Smooth muscle cell (in vitro differentiated cells): ENCODE results near the gene JMJD1C. TPM values are rescaled to one million over a fixed set of nuclear protein-coding genes. Genes with fewer than 3 reads are reported as not detected.

ENCODE experiments used
- DNase-seq: peaks from one replicate; lab custom pipeline; 2025; ENCODE audit not compliant: unreplicated experiment; lab: John Stamatoyannopoulos, UW
- H2AFZ ChIP-seq: fragments of 200-600 bp; sonication (generic); 2 replicates; pipeline ENCODE4 v1.6.0; 2016; ENCODE audit warnings: antibody characterized with exemption, low read depth, mild to moderate bottlenecking
- H3F3A ChIP-seq: fragments of 200-600 bp; sonication (generic); 2 replicates; pipeline ENCODE4 v1.6.0; 2017; ENCODE audit warnings: antibody characterized with exemption, low read depth
- H3K27ac ChIP-seq: fragments of 200-600 bp; sonication (generic); 2 replicates; pipeline ENCODE4 v1.5.1; 2016; ENCODE audit warnings: low read depth, mild to moderate bottlenecking
- H3K27me3 ChIP-seq: fragments of 200-600 bp; sonication (generic); 2 replicates; pipeline ENCODE4 v1.6.1; 2016; ENCODE audit warnings: low read depth, mild to moderate bottlenecking
- H3K36me3 ChIP-seq: fragments of 200-600 bp; sonication (generic); 2 replicates; pipeline ENCODE4 v1.5.1; 2016; ENCODE audit warnings: low read depth
- H3K4me1 ChIP-seq: fragments of 200-600 bp; sonication (generic); 2 replicates; pipeline ENCODE4 v1.5.1; 2016; ENCODE audit warnings: low read depth
- H3K4me2 ChIP-seq: fragments of 200-600 bp; sonication (generic); 2 replicates; pipeline ENCODE4 v1.6.0; 2016; ENCODE audit warnings: mild to moderate bottlenecking
- H3K4me3 ChIP-seq: fragments of 200-600 bp; sonication (generic); 2 replicates; pipeline ENCODE4 v1.5.1; 2016; ENCODE audit warnings: mild to moderate bottlenecking
- H3K79me2 ChIP-seq: fragments of 200-600 bp; sonication (generic); 2 replicates; pipeline ENCODE4 v1.6.0; 2016; ENCODE audit warnings: low read depth, mild to moderate bottlenecking
- H3K9ac ChIP-seq: fragments of 200-600 bp; sonication (generic); 2 replicates; pipeline ENCODE4 v1.6.0; 2016; ENCODE audit warnings: low read depth
- H3K9me3 ChIP-seq: fragments of 200-600 bp; sonication (generic); replicated peaks from 2 replicates; pipeline ENCODE4 v1.5.1; 2016; ENCODE audit warnings: low read depth
- H4K20me1 ChIP-seq: fragments of 200-600 bp; sonication (generic); 2 replicates; pipeline ENCODE4 v1.6.0; 2016; ENCODE audit warnings: low read depth
- WGBS: methylation state at CpG from one replicate; pipeline ENCODE4 v1.1.7; 2016; ENCODE audit warnings: low lambda C conversion rate; 5-methylcytosine and 5-hydroxymethylcytosine counted together
- polyA plus RNA-seq: library from polyadenylated mRNA; unstranded; fragments of >200 nt; fragmentation: Nextera tagmentation; extraction: Ambion mirVana; gene quantifications from 2 replicates; pipeline ENCODE4 v1.2.1, GENCODE V29; 2016
- total RNA-seq: library from RNA; depleted of rRNA; stranded (reverse); fragments of >200 nt; gene quantifications from 2 replicates; pipeline ENCODE4 v1.2.3, GENCODE V29; 2014
- TF ChIP-seq, protein P1 (sequence below): fragments of 200-600 bp; sonication (generic); IDR thresholded peaks from 2 replicates; pipeline ENCODE4 v1.5.1; 2017; ENCODE audit warnings: borderline replicate concordance, mild to moderate bottlenecking, antibody characterized with exemption; ENCODE audit not compliant: insufficient read depth, poor library complexity, severe bottlenecking

The JMJD1C gene
- total and polyA plus RNA-seq, 2 experiments from 2014 or later = 28.5 to 132 TPM

DNA sequence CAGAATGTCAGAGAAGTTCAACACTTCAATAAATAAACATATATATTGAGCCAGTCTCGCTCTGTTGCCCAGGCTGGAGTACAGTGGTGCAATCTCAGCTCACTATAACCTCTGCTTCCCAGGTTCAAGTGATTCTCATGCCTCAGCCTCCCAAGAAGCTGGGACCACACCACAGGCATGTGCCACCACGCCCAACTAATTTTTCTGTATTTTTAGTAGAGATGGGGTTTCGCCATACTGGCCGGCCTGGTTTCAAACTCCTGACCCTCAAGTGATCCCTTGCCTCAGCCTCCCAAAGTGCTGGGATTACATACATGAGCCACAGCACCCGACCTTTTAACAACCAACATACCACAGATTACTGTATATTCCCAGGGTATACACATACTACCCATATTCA lies 134.2 kb downstream of the JMJD1C start:
- peaks cover 50% of the 10 kb centered on the region for H4K20me1 ChIP-seq
- no peaks in the 10 kb centered on the region for H3K4me1 ChIP-seq
- no peak overlapping the region for H2AFZ ChIP-seq
- H3K36me3 ChIP-seq = no peaks in the 10 kb centered on the region
- no peaks in the 10 kb centered on the region for H3K9me3 ChIP-seq
- WGBS = 95% methylated on average over 5 of the region's 5 CpGs
- no peak for DNase-seq
- no peaks in the 10 kb centered on the region for H3K27me3 ChIP-seq
- H3F3A ChIP-seq = no peaks in the 10 kb centered on the region
- H3K9ac ChIP-seq = no peak overlapping the region
- TF ChIP-seq, protein P1, sequence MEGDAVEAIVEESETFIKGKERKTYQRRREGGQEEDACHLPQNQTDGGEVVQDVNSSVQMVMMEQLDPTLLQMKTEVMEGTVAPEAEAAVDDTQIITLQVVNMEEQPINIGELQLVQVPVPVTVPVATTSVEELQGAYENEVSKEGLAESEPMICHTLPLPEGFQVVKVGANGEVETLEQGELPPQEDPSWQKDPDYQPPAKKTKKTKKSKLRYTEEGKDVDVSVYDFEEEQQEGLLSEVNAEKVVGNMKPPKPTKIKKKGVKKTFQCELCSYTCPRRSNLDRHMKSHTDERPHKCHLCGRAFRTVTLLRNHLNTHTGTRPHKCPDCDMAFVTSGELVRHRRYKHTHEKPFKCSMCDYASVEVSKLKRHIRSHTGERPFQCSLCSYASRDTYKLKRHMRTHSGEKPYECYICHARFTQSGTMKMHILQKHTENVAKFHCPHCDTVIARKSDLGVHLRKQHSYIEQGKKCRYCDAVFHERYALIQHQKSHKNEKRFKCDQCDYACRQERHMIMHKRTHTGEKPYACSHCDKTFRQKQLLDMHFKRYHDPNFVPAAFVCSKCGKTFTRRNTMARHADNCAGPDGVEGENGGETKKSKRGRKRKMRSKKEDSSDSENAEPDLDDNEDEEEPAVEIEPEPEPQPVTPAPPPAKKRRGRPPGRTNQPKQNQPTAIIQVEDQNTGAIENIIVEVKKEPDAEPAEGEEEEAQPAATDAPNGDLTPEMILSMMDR = no peak
- H3K27ac ChIP-seq = no peak overlapping the region
- peaks cover 90% of the 10 kb centered on the region for H3K79me2 ChIP-seq
- no peak overlapping the region for H3K4me3 ChIP-seq
- no peak overlapping the region for H3K4me2 ChIP-seq

DNA sequence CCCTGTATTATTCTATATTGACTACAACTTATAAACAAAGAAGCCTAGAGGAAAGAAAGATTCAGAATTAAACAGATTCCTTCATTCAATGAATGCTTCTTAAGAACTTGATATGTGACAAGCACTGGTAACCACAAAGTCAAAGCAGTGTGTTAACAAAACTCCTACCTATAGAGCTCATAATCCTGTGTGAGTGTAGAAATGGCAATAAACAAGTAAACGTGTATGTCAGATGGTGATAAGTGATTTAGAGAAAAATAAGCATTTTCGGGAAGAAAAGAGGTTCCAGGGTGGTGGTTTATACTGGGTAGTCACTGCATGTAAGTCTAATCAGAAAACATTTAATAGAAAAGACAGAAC lies 141.3 kb downstream of the JMJD1C start:
- Histone ChIP-seq H2AFZ (no peak overlapping the region), H3K79me2 (peaks cover 81% of the 10 kb centered on the region), H3K27ac (no peak overlapping the region), H3K9ac (no peak overlapping the region), H3K4me3 (no peak overlapping the region), H3K4me1 (peaks cover 4% of the 10 kb centered on the region), H3F3A (no peaks in the 10 kb centered on the region), H3K27me3 (no peaks in the 10 kb centered on the region), H3K36me3 (no peaks in the 10 kb centered on the region), H3K9me3 (no peaks in the 10 kb centered on the region), H3K4me2 (no peak overlapping the region), H4K20me1 (peaks cover 48% of the 10 kb centered on the region)
- DNase-seq = no peak
- 62% methylated on average over 2 of the region's 2 CpGs for WGBS
- TF ChIP-seq, protein P1 = no peak

DNA sequence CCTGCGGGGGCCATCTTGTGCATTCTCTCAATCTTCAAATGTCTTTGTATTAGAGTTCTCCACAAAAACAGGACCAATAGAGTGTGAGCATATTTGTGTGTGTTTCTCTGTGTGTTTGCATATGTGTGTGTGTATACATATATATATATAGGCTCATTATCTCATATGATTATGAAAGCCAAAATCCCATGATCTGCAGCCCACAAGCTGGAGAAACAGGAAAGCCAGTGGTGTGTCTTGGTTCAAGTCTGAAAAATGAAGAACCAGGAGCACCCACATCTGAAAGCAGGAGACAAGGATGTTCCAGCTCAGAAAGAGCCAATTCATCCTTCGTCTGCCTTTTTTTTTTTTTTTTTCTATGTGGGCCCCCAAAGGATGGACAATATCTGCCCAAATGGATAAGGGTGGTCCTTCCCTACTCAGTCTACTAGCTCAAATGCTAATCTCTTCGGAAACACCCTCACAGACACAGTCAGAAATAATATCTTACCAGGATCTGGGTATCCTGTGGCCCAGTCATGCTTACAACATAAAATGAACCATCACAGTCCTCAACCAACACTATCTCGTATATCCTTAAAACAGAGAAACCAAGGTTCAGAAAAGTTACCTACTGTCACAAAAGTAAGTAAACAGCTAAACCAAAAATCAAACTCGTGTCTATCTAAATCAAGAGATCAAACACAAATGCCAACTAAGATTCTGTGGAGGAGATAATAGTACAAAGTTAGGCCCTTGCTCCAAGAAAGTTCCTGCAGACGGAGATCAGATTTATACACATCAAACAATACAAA lies 141.9 kb downstream of the JMJD1C start:
- H3K4me3 ChIP-seq = no peak overlapping the region
- H3K9ac ChIP-seq = no peak overlapping the region
- peaks cover 4% of the 10 kb centered on the region for H3K4me1 ChIP-seq
- no peaks in the 10 kb centered on the region for H3K9me3 ChIP-seq
- no peaks in the 10 kb centered on the region for H3K36me3 ChIP-seq
- peaks cover 42% of the 10 kb centered on the region for H4K20me1 ChIP-seq
- TF ChIP-seq, protein P1 = no peak
- DNase-seq = no peak
- no peak overlapping the region for H2AFZ ChIP-seq
- no peaks in the 10 kb centered on the region for H3K27me3 ChIP-seq
- peaks cover 79% of the 10 kb centered on the region for H3K79me2 ChIP-seq
- 94% methylated on average over 6 of the region's 6 CpGs for WGBS
- H3F3A ChIP-seq = no peaks in the 10 kb centered on the region
- no peak overlapping the region for H3K4me2 ChIP-seq
- no peak overlapping the region for H3K27ac ChIP-seq

GRCh38 chr10:63320683-63321082 lies 145.1 kb downstream of the JMJD1C start:
- no peaks in the 10 kb centered on the region for H3K36me3 ChIP-seq
- no peak overlapping the region for H3K27ac ChIP-seq
- H3K9me3 ChIP-seq = no peaks in the 10 kb centered on the region
- H3K27me3 ChIP-seq = no peaks in the 10 kb centered on the region
- H3F3A ChIP-seq = no peaks in the 10 kb centered on the region
- H3K4me3 ChIP-seq = no peak overlapping the region
- H3K4me2 ChIP-seq = no peak overlapping the region
- no peak overlapping the region for H2AFZ ChIP-seq
- H3K79me2 ChIP-seq = peaks cover 66% of the 10 kb centered on the region
- H4K20me1 ChIP-seq = peaks cover 27% of the 10 kb centered on the region
- no peak for DNase-seq
- peaks cover 4% of the 10 kb centered on the region for H3K4me1 ChIP-seq
- H3K9ac ChIP-seq = no peak overlapping the region
- TF ChIP-seq, protein P1 = no peak
- 71% methylated on average over 1 of the region's 1 CpG for WGBS
